Transverse colon (tissue), 3 donors: Measurements from ENCODE around the gene TMEM130.

Experiments
- EP300 ChIP-seq: sonication (generic); formaldehyde crosslinking; IDR thresholded peaks from one replicate; pipeline ENCODE4 v1.6.1; 2017; ENCODE audit warnings: antibody characterized with exemption, low read depth
- POLR2A ChIP-seq: fragments of 450-650 bp; IDR thresholded peaks from one replicate; pipeline ENCODE4 v1.6.1; 2016; ENCODE audit warnings: antibody characterized with exemption, mild to moderate bottlenecking, moderate library complexity
- TF ChIP-seq, protein P1 (sequence below), 5 experiments: fragments of 200-600 bp in 3 of 5; fragments of 450-650 bp in 2 of 5; sonication (generic) in 3 of 5; IDR thresholded peaks; 1 replicate in 2 of 5; 2 replicates in 3 of 5; pipeline ENCODE4 v1.5.1; 2016 to 2017; ENCODE audit warnings: antibody characterized with exemption in 5 of 5, inconsistent platforms in 3 of 5, mild to moderate bottlenecking in 2 of 5, moderate library complexity in 1 of 5

DNA sequence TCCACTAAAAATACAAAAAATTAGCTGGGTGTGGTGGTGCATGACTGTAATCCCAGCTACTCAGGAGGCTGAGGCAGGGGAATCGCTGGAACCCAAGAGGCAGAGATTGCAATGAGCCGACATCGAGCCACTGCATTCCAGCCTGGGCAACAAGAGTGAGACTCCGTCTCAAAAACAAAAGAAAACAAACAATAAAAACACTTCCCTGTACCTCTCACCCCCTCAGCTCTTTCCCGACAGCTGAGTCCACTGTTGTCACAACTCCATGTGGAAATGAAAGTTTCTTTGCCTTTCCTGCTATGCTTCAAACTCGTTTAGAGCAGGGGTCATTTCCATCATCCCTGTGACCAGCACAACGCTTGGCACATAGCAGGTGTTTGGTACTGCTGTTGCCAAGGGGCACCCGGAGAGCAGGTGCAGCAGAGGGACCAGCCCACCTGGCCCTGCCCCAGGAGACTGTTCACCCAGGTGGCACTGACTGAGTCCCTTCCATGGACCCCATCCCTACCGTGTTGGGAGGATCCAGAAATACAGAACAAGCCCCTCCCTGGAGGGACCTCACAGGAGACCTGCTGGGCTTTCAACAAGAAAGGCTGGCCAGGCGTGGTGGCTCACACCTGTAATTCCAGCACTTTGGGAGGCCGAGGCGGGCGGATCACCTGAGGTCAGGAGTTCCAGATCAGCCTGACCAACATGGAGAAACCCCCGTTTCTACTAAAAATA is 4.9 kb downstream of the TMEM130 start:
- TF ChIP-seq, protein P1, sequence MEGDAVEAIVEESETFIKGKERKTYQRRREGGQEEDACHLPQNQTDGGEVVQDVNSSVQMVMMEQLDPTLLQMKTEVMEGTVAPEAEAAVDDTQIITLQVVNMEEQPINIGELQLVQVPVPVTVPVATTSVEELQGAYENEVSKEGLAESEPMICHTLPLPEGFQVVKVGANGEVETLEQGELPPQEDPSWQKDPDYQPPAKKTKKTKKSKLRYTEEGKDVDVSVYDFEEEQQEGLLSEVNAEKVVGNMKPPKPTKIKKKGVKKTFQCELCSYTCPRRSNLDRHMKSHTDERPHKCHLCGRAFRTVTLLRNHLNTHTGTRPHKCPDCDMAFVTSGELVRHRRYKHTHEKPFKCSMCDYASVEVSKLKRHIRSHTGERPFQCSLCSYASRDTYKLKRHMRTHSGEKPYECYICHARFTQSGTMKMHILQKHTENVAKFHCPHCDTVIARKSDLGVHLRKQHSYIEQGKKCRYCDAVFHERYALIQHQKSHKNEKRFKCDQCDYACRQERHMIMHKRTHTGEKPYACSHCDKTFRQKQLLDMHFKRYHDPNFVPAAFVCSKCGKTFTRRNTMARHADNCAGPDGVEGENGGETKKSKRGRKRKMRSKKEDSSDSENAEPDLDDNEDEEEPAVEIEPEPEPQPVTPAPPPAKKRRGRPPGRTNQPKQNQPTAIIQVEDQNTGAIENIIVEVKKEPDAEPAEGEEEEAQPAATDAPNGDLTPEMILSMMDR (IDR thresholded peaks at IDR 0.05), result no peak
- no peak for TF ChIP-seq EP300
- TF ChIP-seq POLR2A, result no peak
